ENCODE measurements around the gene LAMP2.
A peak's percentile ranks its signal among the peaks of the same experiment; 100 is the strongest.

The LAMP2 gene

GRCh38 chrX:120446498-120446897 is 22.6 kb downstream of the LAMP2 start:
- peak; percentile 6 for TF ChIP-seq CTCF (conservative IDR thresholded peaks at IDR 0.05; ENCODE audit: control insufficient read depth, insufficient read depth, low read depth, low read length)
- H3K4me3 ChIP-seq (ENCODE audit: control insufficient read depth, low read depth, low read length) = no peak overlapping the region
- peak; percentile 84 for DNase-seq (ENCODE audit: low read depth)

- TF ChIP-seq CTCF (conservative IDR thresholded peaks at IDR 0.05; ENCODE audit: control insufficient read depth, insufficient read depth, low read depth, low read length) = no peak
- DNase-seq (ENCODE audit: low read depth) = no peak
These were observed 29.2 kb downstream of the LAMP2 start for GRCh38 chrX:120439921-120440320.

GRCh38 chrX:120429776-120430540 is 39.1 kb downstream of the LAMP2 start:
- TF ChIP-seq CTCF (conservative IDR thresholded peaks at IDR 0.05; ENCODE audit: control insufficient read depth, insufficient read depth, low read depth, low read length) = no peak
- H3K4me3 ChIP-seq (ENCODE audit: control insufficient read depth, low read depth, low read length) = no peak overlapping the region
- no peak for DNase-seq (ENCODE audit: low read depth)

More at GRCh38 chrX:120439921-120440320, 29.2 kb downstream of the LAMP2 start:
- no peak overlapping the region for H3K4me3 ChIP-seq (ENCODE audit: control insufficient read depth, low read depth, low read length)

- DNase-seq (ENCODE audit: low read depth) = peak; percentile 6
- H3K4me3 ChIP-seq (ENCODE audit: control insufficient read depth, low read depth, low read length) = no peak overlapping the region
- no peak for TF ChIP-seq CTCF (conservative IDR thresholded peaks at IDR 0.05; ENCODE audit: control insufficient read depth, insufficient read depth, low read depth, low read length)
These were observed 40.8 kb downstream of the LAMP2 start for GRCh38 chrX:120428309-120428708.

- peak; percentile 1 for DNase-seq (ENCODE audit: low read depth)
- no peak for TF ChIP-seq CTCF (conservative IDR thresholded peaks at IDR 0.05; ENCODE audit: control insufficient read depth, insufficient read depth, low read depth, low read length)
- H3K4me3 ChIP-seq (ENCODE audit: control insufficient read depth, low read depth, low read length) = no peak overlapping the region
These were observed 42.5 kb downstream of the LAMP2 start for GRCh38 chrX:120426599-120426998.

GRCh38 chrX:120419463-120419862 is 49.6 kb downstream of the LAMP2 start:
- H3K4me3 ChIP-seq (ENCODE audit: control insufficient read depth, low read depth, low read length) = no peak overlapping the region
- TF ChIP-seq CTCF (conservative IDR thresholded peaks at IDR 0.05; ENCODE audit: control insufficient read depth, insufficient read depth, low read depth, low read length) = no peak
- no peak for DNase-seq (ENCODE audit: low read depth)

Measured in fibroblast of mammary gland (primary cell).